ENCODE measurements around the gene ZNF225.
"Not testable (repeated sequence)": the region's sequence is repeated elsewhere in the genome, so short reads cannot be mapped to it uniquely, and the experiment has no call there.

Gene ZNF225

GRCh38 chr19:44164327-44164672 is 51.1 kb downstream of the ZNF225 start:
- no peak for DNase-seq

- DNase-seq: peak; percentile 94
These were observed 51.7 kb downstream of the ZNF225 start, which contains the start of gene ZNF226 for GRCh38 chr19:44164673-44165512. ZNF226 (plus strand) TSS chr19:44165100; CDS start chr19:44170081, 4,981 bp downstream.

DNA sequence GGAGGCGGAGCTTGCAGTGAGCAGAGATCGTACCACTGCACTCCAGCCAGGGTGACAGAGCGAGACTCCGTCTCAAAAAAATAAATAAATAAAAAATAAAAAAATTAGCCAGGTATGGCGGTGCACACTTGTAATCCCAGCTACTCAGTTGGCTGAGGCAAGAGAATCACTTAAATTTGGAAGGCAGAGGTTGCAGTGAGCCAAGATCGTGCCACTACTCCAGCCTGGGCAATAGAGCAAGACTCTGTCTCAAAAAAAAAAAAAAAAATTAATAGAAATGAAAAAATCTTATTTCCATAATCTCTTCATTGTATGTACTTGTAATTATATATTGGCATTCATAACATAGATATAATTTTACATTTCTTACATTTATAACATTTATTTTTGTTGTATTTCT is 57.5 kb downstream of the ZNF225 start:
- DNase-seq: not testable (repeated sequence)

GRCh38 chr19:44176590-44176989 is 63.4 kb downstream of the ZNF225 start:
- DNase-seq: no peak

DNA sequence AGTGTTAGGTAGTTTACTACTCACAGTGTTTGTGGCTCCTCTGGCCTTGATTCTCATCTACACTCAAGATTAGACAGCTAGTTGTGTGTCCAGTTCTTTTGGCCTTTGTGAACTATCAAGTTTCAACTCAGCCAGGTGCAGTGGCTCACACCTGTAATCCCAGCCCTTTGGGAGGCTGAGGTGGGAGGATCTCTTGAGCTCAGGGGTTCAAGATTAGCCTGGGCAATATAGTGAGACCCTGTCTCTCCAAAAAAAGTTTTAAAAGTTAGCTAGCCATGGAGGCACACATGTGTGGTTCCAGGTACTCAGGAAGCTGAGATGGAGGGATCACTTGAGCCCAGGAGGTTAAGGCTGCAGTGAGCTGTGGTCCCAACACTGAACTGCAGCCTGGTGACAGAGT is 67.8 kb downstream of the ZNF225 start:
- DNase-seq: no peak

DNA sequence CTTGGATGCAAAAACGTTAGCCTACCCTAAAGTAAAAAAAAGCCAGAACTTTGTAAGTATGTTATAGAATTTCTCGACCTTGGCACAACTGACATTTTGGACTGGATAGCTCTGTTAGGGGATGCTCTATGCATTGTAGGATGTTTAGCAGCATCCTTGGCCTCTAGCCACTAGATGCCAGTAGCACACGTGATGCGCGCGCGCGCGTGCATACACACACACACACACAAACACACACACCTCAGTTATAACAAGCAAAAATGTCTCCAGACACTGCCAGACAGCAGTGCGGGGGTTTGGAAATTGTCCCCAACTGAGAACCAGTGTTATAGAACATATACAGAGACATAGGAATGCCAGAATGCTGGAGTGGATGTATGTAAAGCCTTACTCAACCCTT is 68.9 kb downstream of the ZNF225 start:
- DNase-seq: no peak
